Mesendoderm (in vitro differentiated cells): ENCODE measurements around the gene COL6A1.

Source experiments
- DNase-seq: peaks from one replicate; pipeline ENCODE4 v3.0.0; 2013
- H2AK5ac ChIP-seq: 2 replicates; pipeline ENCODE4 v1.6.1; 2013; ENCODE audit warnings: low read length, inconsistent platforms
- H2BK120ac ChIP-seq: 2 replicates; pipeline ENCODE4 v1.6.1; 2013; ENCODE audit warnings: low read depth, mild to moderate bottlenecking, low read length, moderate library complexity, mixed read lengths
- H2BK15ac ChIP-seq: replicated peaks from 2 replicates; pipeline ENCODE4 v1.6.1; 2013; ENCODE audit warnings: low read depth, mild to moderate bottlenecking, moderate library complexity
- H2BK5ac ChIP-seq: 2 replicates; pipeline ENCODE4 v1.6.1; 2013; ENCODE audit warnings: low read length, inconsistent platforms
- H3K18ac ChIP-seq: 2 replicates; pipeline ENCODE4 v1.6.1; 2013; ENCODE audit warnings: mild to moderate bottlenecking, low read length, mixed read lengths
- H3K23ac ChIP-seq: one replicate; pipeline ENCODE4 v1.6.1; 2013; ENCODE audit warnings: low read length
- H3K27ac ChIP-seq: 2 replicates; pipeline ENCODE4 v1.5.1; 2013; ENCODE audit warnings: low read depth, mild to moderate bottlenecking, inconsistent platforms, low read length, moderate library complexity
- H3K27me3 ChIP-seq: 2 replicates; pipeline ENCODE4 v1.6.1; 2013; ENCODE audit warnings: low read length, control low read depth, mild to moderate bottlenecking, inconsistent platforms; ENCODE audit not compliant: insufficient read depth, poor library complexity
- H3K36me3 ChIP-seq: 2 replicates; pipeline ENCODE4 v1.6.1; 2013; ENCODE audit warnings: low read length, inconsistent platforms; ENCODE audit not compliant: control insufficient read depth, insufficient read depth
- H3K4ac ChIP-seq: one replicate; pipeline ENCODE4 v1.6.1; 2013; ENCODE audit warnings: low read depth, mild to moderate bottlenecking, low read length, moderate library complexity
- H3K4me1 ChIP-seq: 2 replicates; pipeline ENCODE4 v1.6.1; 2013; ENCODE audit warnings: low read depth, low read length, inconsistent platforms; ENCODE audit not compliant: control insufficient read depth
- H3K4me2 ChIP-seq: 2 replicates; pipeline ENCODE4 v1.6.1; 2013; ENCODE audit warnings: low read length
- H3K4me3 ChIP-seq: 2 replicates; pipeline ENCODE4 v1.5.1; 2013; ENCODE audit warnings: mild to moderate bottlenecking, low read length
- H3K56ac ChIP-seq: one replicate; pipeline ENCODE4 v1.6.1; 2013; ENCODE audit warnings: low read length
- H3K79me1 ChIP-seq: 2 replicates; pipeline ENCODE4 v1.6.1; 2013; ENCODE audit warnings: low read length, inconsistent platforms
- H3K79me2 ChIP-seq: 2 replicates; pipeline ENCODE4 v1.6.1; 2013; ENCODE audit warnings: mild to moderate bottlenecking, low read length; ENCODE audit not compliant: control insufficient read depth, insufficient read depth
- H3K9ac ChIP-seq: 2 replicates; pipeline ENCODE4 v1.6.1; 2013; ENCODE audit warnings: low read length, inconsistent platforms
- H4K5ac ChIP-seq: one replicate; pipeline ENCODE4 v1.6.1; 2013; ENCODE audit warnings: low read length
- H4K8ac ChIP-seq: one replicate; pipeline ENCODE4 v1.6.1; 2013; ENCODE audit warnings: low read depth, mild to moderate bottlenecking, control low read depth, low read length, moderate library complexity
- WGBS: extraction: QIAGEN DNeasy Blood & Tissue Kit; methylation state at CpG from one replicate; pipeline ENCODE4 v1.1.7; 2013; ENCODE audit warnings: low lambda C conversion rate, missing lambda C conversion rate; ENCODE audit not compliant: insufficient coverage; ENCODE audit errors: extremely low coverage; 5-methylcytosine and 5-hydroxymethylcytosine counted together

Gene COL6A1

DNA sequence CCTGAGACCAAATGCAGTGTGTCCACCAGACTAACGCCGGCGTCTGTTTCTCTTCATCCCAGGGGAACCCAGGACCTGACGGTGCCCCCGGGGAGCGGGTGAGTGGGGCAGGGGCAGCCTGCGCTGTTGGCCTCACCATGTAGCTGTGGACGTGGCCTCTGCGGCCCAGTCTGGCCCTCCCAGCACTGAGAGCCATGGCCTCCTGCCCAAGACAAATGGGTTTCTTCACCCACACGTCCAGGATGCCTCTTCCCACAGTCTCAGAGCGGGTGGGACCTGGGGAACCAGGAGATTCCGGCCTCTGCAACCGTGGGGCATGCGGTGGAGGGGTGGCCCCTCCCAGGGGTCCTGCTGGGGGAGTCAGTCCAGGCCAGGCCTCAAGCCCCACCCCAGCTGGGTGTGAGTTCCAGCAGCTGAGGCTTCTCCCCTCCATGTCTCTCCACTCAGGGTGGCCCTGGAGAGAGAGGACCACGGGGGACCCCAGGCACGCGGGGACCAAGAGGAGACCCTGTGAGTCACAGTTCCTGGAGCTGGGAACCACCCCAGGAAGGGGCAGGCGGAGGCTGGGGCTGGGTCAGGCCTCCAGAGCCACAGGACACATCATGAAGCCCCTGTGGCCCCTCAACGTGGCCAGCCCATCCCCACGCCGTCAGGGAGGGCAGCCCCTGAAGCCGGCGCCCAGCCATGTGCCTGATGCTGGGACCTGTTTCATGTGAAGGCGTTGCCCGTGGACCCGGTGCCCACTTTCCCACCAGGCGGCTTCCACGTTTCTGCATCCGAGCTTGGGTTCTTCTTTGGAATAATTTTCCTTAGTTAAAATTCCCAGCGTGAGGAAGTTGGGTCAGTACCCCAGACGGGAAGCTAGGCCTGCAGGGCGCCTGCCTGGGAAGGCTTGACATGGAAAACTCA is 11.0 kb downstream of the COL6A1 start:
- Histone ChIP-seq H3K4me2 (no peak overlapping the region), H3K23ac (no peak overlapping the region), H3K4me3 (no peak overlapping the region), H3K79me2 (no peaks in the 10 kb centered on the region), H2BK120ac (no peak overlapping the region), H3K18ac (no peak overlapping the region), H4K5ac (no peak overlapping the region), H3K56ac (no peak overlapping the region), H4K8ac (no peak overlapping the region), H3K9ac (no peak overlapping the region), H3K4ac (no peak overlapping the region), H2BK15ac (no peak overlapping the region), H2BK5ac (no peak overlapping the region), H3K27ac (no peak overlapping the region), H3K79me1 (peaks cover 6% of the 10 kb centered on the region), H3K4me1 (no peaks in the 10 kb centered on the region), H3K27me3 (no peaks in the 10 kb centered on the region), H2AK5ac (no peak overlapping the region), H3K36me3 (peaks cover 28% of the 10 kb centered on the region)
- no peak for DNase-seq
- WGBS, result no CpG with 5 or more reads among the region's 32 CpGs

DNA sequence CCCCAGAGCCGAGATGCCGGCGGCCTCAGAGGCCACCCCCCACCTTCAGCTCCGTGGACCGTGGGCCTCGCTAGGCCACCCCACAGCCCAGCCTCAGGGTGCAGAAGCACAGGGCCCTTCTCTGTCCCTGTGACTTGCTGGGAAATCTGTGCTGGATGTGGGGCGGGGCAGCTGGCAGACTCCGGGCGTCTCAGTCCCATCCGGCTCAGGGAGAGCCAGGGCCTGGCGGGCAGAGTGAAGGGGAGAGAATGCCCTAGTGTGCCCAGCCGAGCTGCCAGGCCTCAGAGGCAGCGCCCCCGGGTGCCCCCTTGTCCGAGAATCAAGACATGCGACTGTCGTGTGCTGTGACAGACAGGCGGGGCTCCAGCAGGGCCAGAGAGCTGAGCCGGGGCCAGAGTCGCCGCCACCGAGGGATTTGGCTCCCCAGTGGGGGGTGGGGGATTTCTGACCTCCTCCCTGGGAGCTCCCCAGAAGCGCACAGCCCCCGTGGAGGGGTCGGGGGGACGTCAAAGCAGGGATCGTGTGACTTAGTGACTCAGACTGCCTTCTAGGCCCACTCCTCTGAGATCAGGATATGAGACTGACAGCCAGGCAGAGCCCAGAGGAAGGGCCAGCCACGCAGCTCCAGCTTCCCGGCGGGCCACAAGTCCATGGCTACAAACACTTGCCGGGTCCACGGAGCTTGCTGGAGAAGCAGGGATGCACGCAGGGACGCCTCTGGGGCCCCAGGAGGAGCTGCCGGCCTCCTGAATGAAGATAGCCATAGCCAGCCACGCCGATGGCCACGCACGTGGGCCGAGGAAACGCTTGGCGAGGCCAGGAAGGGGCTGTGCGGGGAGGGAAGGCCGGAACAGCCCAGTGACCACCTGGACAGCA is 11.9 kb downstream of the COL6A1 start:
- no peak overlapping the region for H3K9ac ChIP-seq

DNA sequence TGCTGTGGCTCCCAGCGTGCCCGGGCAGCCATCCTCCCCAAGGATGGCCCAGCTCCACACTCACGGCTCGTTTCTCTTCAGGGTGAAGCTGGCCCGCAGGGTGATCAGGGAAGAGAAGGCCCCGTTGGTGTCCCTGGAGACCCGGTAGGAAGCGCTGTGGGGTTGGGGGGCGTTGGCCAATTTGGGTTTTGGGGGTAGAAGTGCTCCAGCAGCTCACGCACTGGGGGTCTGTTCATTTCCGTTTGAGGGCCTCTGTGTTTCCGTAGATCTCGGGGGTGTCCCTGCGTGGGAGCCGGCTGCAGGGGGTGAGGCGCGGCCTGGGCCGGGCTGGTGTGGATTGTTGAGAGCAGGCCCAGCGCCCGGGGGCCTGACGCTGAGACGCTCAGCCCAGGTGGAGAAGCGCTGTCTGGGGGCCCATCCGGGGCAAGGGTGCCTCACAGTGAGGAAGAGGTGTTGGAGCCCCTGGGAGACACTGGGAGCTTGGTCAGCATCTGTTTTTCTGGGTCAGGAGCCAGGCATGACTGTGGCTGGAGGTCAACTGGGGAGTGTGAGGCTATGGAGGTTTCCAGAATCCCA is 12.6 kb downstream of the COL6A1 start:
- H3K27ac ChIP-seq, result no peak overlapping the region
- no peak overlapping the region for H4K8ac ChIP-seq
- H3K27me3 ChIP-seq, result no peaks in the 10 kb centered on the region

More for the DNA sequence above, 11.9 kb downstream of the COL6A1 start:
- H3K27me3 ChIP-seq, result no peaks in the 10 kb centered on the region
- no peaks in the 10 kb centered on the region for H3K4me1 ChIP-seq
- no peak overlapping the region for H3K4me3 ChIP-seq
- H3K4ac ChIP-seq, result no peak overlapping the region
- H2BK120ac ChIP-seq, result no peak overlapping the region
- H3K27ac ChIP-seq, result no peak overlapping the region
- H3K18ac ChIP-seq, result no peak overlapping the region
- DNase-seq, result no peak
- H3K79me1 ChIP-seq, result peaks cover 8% of the 10 kb centered on the region
- H4K8ac ChIP-seq, result no peak overlapping the region
- no peak overlapping the region for H3K4me2 ChIP-seq
- WGBS, result no CpG with 5 or more reads among the region's 44 CpGs
- no peak overlapping the region for H2AK5ac ChIP-seq
- H2BK15ac ChIP-seq, result no peak overlapping the region
- H4K5ac ChIP-seq, result no peak overlapping the region
- H3K79me2 ChIP-seq, result no peaks in the 10 kb centered on the region
- no peak overlapping the region for H2BK5ac ChIP-seq
- no peak overlapping the region for H3K56ac ChIP-seq
- H3K23ac ChIP-seq, result no peak overlapping the region
- H3K36me3 ChIP-seq, result peaks cover 30% of the 10 kb centered on the region

DNA sequence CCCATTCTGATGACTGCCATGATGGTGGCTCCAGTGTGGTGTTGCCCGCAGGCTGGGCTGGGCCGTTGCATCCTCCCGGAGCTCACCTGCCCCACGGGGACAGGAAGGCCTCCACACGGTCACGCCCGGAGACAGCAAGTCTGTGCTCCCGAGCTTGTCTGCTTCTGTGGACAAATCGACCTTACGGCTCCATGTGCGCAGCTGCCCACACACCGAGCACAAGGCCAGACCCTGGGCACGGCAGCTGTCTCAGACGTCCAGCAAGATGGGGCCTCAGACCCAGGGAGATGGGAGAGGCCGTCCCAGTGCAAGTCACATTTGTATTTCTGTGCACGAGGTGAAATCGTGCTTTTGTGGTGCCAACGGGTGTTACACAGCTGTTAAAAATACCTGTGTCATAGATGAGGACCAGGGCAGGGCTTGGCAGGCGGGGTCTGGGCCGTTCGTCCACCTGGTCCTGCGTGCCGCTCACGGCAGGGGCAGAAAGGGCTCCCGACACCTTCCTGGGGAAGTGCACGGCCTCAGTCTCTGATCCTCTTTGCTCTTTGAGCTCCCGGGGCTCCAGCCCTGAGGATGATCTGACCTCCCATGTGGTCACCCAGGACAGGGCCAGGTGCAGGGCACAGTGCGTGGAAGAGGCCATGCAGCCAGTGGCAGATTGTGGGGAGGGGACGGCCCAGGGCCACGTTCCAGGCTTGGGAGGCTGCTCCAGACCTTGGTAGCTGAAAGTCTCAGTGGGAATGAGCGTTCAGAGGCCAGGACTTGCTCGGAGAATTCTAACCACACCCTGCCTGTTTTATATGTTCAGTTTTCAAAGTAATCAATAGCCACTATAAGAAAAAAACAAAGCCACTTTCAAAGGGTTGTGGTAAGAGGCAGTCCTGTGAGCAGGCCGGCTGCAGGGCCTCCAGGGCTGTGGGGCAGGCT is 13.5 kb downstream of the COL6A1 start:
- Histone ChIP-seq H3K79me2 (no peaks in the 10 kb centered on the region), H3K23ac (no peak overlapping the region), H3K56ac (no peak overlapping the region), H3K18ac (no peak overlapping the region), H3K36me3 (peaks cover 30% of the 10 kb centered on the region), H3K4me3 (no peak overlapping the region), H3K4me2 (no peak overlapping the region), H3K4ac (no peak overlapping the region), H4K5ac (no peak overlapping the region), H4K8ac (no peak overlapping the region), H2BK15ac (no peak overlapping the region), H3K4me1 (no peaks in the 10 kb centered on the region), H2AK5ac (no peak overlapping the region), H3K27me3 (no peaks in the 10 kb centered on the region), H2BK120ac (no peak overlapping the region), H3K27ac (no peak overlapping the region), H3K79me1 (peaks cover 6% of the 10 kb centered on the region), H2BK5ac (no peak overlapping the region), H3K9ac (no peak overlapping the region)
- WGBS, result no CpG with 5 or more reads among the region's 33 CpGs
- no peak for DNase-seq

More for the DNA sequence above, 12.6 kb downstream of the COL6A1 start:
- Histone ChIP-seq H3K23ac (no peak overlapping the region), H3K4me2 (no peak overlapping the region), H2BK15ac (no peak overlapping the region), H3K4me1 (no peaks in the 10 kb centered on the region), H3K79me2 (no peaks in the 10 kb centered on the region), H3K9ac (no peak overlapping the region), H2AK5ac (no peak overlapping the region), H3K4me3 (no peak overlapping the region), H3K18ac (no peak overlapping the region), H3K56ac (no peak overlapping the region), H4K5ac (no peak overlapping the region), H3K4ac (no peak overlapping the region), H3K36me3 (peaks cover 31% of the 10 kb centered on the region), H2BK120ac (no peak overlapping the region), H3K79me1 (peaks cover 6% of the 10 kb centered on the region), H2BK5ac (no peak overlapping the region)
- DNase-seq, result no peak
- no CpG with 5 or more reads among the region's 24 CpGs for WGBS

DNA sequence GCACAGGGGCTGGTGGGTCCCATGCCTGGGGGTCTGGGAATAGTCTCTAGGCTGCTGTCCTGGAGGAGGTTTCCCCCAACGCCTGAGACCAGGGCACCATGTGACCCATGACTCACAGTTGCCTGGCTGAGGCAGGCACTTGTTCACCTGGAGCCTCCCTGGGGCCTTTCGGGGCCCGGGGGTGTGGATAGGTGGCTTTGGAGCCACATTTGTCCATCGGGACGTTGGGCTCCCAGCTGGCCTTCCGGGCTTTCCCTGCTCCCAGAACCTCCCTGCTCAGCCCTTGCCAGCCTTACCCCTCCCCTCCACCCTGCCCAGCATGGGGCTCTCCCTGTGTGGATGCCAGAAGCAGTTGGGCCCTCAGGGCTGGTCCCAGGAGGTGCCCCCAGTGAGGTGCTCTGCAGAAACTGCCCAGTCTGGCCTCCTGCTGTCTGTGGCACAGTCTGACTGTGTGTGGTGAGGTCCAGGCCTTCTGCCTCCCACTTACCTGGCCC is 14.2 kb downstream of the COL6A1 start:
- H2BK5ac ChIP-seq, result no peak overlapping the region
- no peak overlapping the region for H4K5ac ChIP-seq
- H3K27me3 ChIP-seq, result no peaks in the 10 kb centered on the region
- H2AK5ac ChIP-seq, result no peak overlapping the region
- H3K9ac ChIP-seq, result no peak overlapping the region
- WGBS, result no CpG with 5 or more reads among the region's 6 CpGs
- H3K4ac ChIP-seq, result no peak overlapping the region
- H2BK15ac ChIP-seq, result no peak overlapping the region
- H2BK120ac ChIP-seq, result no peak overlapping the region
- H4K8ac ChIP-seq, result no peak overlapping the region
- no peak for DNase-seq
- H3K27ac ChIP-seq, result no peak overlapping the region
- no peak overlapping the region for H3K4me2 ChIP-seq
- no peaks in the 10 kb centered on the region for H3K4me1 ChIP-seq
- peaks cover 30% of the 10 kb centered on the region for H3K36me3 ChIP-seq
- no peak overlapping the region for H3K4me3 ChIP-seq
- H3K23ac ChIP-seq, result no peak overlapping the region
- H3K79me1 ChIP-seq, result peaks cover 4% of the 10 kb centered on the region
- no peak overlapping the region for H3K18ac ChIP-seq
- H3K56ac ChIP-seq, result no peak overlapping the region
- H3K79me2 ChIP-seq, result no peaks in the 10 kb centered on the region
